Natural killer cell (primary cell): ENCODE data around the gene AXIN1. TPM values are rescaled to one million over a fixed set of nuclear protein-coding genes. Genes with fewer than 3 reads are reported as not detected.

ENCODE experiments used
- ATAC-seq, 3 donors: fragments of 150-1000 bp in 2 of 3; fragments of 200-7000 bp in 1 of 3; cut with Tn5 transposase; 1 replicate in 1 of 3; 2 replicates in 2 of 3; pipeline ENCODE4 v1.10.0; 2021; ENCODE audit warnings: mild to moderate bottlenecking in 2 of 3, moderate library complexity in 2 of 3
- DNase-seq, 2 donors: peaks; one replicate each; pipeline versions ENCODE4 v3.0.0 to v3.0.0-alpha.2; 2013 to 2021; ENCODE audit warnings: mixed read lengths in 1 of 2
- H3K27ac ChIP-seq: one replicate; pipeline ENCODE4 v1.5.1; 2013; ENCODE audit warnings: mild to moderate bottlenecking, low read length
- H3K27me3 ChIP-seq: one replicate; pipeline ENCODE4 v1.6.1; 2013; ENCODE audit warnings: low read length; ENCODE audit not compliant: control insufficient read depth, insufficient read depth
- H3K36me3 ChIP-seq: one replicate; pipeline ENCODE4 v1.6.1; 2013; ENCODE audit warnings: low read length; ENCODE audit not compliant: control insufficient read depth, insufficient read depth
- H3K4me1 ChIP-seq: one replicate; pipeline ENCODE4 v1.6.1; 2013; ENCODE audit warnings: low read length; ENCODE audit not compliant: control insufficient read depth, insufficient read depth
- H3K4me3 ChIP-seq: one replicate; pipeline ENCODE4 v1.5.1; 2013; ENCODE audit warnings: low read length
- H3K9me3 ChIP-seq: one replicate; pipeline ENCODE4 v1.6.1; 2013; ENCODE audit warnings: low read length; ENCODE audit not compliant: control insufficient read depth, insufficient read depth
- H3K27ac Mint-ChIP-seq, 2 donors: one replicate each; pipeline ENCODE4 v1.8.0; 2022; ENCODE audit warnings: mild to moderate bottlenecking in 2 of 2, mixed read lengths in 2 of 2, moderate library complexity in 1 of 2
- H3K27me3 Mint-ChIP-seq, 2 donors: one replicate each; pipeline ENCODE4 v1.8.0; 2022; ENCODE audit warnings: low read depth in 2 of 2, mixed read lengths in 2 of 2
- H3K36me3 Mint-ChIP-seq: one replicate; pipeline ENCODE4 v1.8.0; 2022; ENCODE audit warnings: mixed read lengths
- H3K4me1 Mint-ChIP-seq, 2 donors: one replicate each; pipeline ENCODE4 v1.8.0; 2022; ENCODE audit warnings: mixed read lengths in 2 of 2
- H3K4me3 Mint-ChIP-seq: one replicate; pipeline ENCODE4 v1.8.0; 2022; ENCODE audit warnings: mild to moderate bottlenecking, moderate library complexity, mixed read lengths
- H3K9me3 Mint-ChIP-seq, 2 donors: one replicate each; pipeline ENCODE4 v1.8.0; 2022; ENCODE audit warnings: mixed read lengths in 2 of 2
- WGBS: methylation state at CpG from one replicate; pipeline ENCODE4 v1.1.7; 2013; ENCODE audit warnings: missing lambda C conversion rate; ENCODE audit not compliant: insufficient coverage; 5-methylcytosine and 5-hydroxymethylcytosine counted together
- intact Hi-C: fragments of 100-400 bp; cut with micrococcal nuclease; formaldehyde crosslinking; loops from one replicate; pipeline ENCODE4 v1.14.2; 2022
- total RNA-seq, 4 donors: library from RNA; stranded (reverse); fragments of 120-200 nt in 1 of 4; gene quantifications; one replicate each; pipeline versions ENCODE4 v1.2.3 to v1.2.4, GENCODE V29; 2013 to 2022
- TF ChIP-seq, protein P1 (sequence below): fragments of 200-600 bp; IDR thresholded peaks from one replicate; pipeline ENCODE4 v1.8.0; 2022; ENCODE audit warnings: antibody characterized with exemption

AXIN1 gene
- total RNA-seq, 3 donors from 2014 or later (not counting 1 experiment from before 2014, with no cell fraction given), result 100 to 122 (median 106) TPM

GRCh38 chr16:249431-249830 is 103.1 kb downstream of the AXIN1 start:
- H3K9me3 ChIP-seq, result no peaks in the 10 kb centered on the region
- no peaks in the 10 kb centered on the region for H3K27me3 ChIP-seq
- H3K36me3 ChIP-seq, result peaks cover 3% of the 10 kb centered on the region
- WGBS, result 95% methylated on average over 12 of the region's 12 CpGs
- ATAC-seq, result no peak
- peaks cover 8% of the 10 kb centered on the region for H3K36me3 Mint-ChIP-seq
- no peak overlapping the region for H3K4me3 ChIP-seq
- intact Hi-C loops, result no loop called here
- no peak for DNase-seq
- no peak overlapping the region for H3K27ac Mint-ChIP-seq
- peaks cover 36% of the 10 kb centered on the region for H3K4me1 ChIP-seq
- H3K27ac ChIP-seq, result no peak overlapping the region
- TF ChIP-seq, protein P1, sequence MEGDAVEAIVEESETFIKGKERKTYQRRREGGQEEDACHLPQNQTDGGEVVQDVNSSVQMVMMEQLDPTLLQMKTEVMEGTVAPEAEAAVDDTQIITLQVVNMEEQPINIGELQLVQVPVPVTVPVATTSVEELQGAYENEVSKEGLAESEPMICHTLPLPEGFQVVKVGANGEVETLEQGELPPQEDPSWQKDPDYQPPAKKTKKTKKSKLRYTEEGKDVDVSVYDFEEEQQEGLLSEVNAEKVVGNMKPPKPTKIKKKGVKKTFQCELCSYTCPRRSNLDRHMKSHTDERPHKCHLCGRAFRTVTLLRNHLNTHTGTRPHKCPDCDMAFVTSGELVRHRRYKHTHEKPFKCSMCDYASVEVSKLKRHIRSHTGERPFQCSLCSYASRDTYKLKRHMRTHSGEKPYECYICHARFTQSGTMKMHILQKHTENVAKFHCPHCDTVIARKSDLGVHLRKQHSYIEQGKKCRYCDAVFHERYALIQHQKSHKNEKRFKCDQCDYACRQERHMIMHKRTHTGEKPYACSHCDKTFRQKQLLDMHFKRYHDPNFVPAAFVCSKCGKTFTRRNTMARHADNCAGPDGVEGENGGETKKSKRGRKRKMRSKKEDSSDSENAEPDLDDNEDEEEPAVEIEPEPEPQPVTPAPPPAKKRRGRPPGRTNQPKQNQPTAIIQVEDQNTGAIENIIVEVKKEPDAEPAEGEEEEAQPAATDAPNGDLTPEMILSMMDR, result no peak
- H3K9me3 Mint-ChIP-seq, result no peaks in the 10 kb centered on the region
- H3K27me3 Mint-ChIP-seq, result no peaks in the 10 kb centered on the region
- H3K4me1 Mint-ChIP-seq, result peaks cover 15 to 43% of the 10 kb centered on the region in 2 donors
- no peak overlapping the region for H3K4me3 Mint-ChIP-seq

DNA sequence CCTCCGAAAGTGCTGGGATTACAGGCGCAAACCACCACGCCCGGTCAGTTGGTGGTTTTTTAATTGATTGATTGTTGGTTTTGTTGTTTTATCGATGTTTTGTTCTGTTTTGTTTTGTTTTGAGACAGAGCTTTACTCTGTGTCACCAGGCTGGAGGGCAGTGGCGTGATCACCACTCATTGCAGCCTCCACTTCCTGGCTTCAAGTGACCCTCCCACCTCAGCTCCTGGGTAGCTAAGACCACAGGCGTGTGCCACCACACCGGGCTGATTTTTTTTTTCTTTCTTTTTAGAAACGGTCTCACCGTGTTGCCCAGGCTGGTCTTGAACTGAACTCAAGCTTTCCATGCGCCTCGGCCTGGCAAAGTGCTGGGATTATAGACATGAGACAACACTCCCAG is 105.5 kb downstream of the AXIN1 start:
- Mint-ChIP-seq H3K4me3 (no peak overlapping the region), H3K27me3 (no peaks in the 10 kb centered on the region), H3K36me3 (peaks cover 8% of the 10 kb centered on the region), H3K4me1 (peaks cover 14 to 40% of the 10 kb centered on the region in 2 donors), H3K9me3 (no peaks in the 10 kb centered on the region), H3K27ac (peak overlapping the region in 1 of 2 donors; percentile 85)
- Histone ChIP-seq H3K4me3 (no peak overlapping the region), H3K36me3 (no peaks in the 10 kb centered on the region), H3K4me1 (peaks cover 18% of the 10 kb centered on the region), H3K27me3 (no peaks in the 10 kb centered on the region), H3K9me3 (no peaks in the 10 kb centered on the region), H3K27ac (no peak overlapping the region)
- TF ChIP-seq, protein P1, result no peak
- no peak for DNase-seq
- intact Hi-C loops, result no loop called here
- WGBS, result 61% methylated on average over 12 of the region's 12 CpGs
- ATAC-seq, result peak in 2 of 3 donors; percentile 57 to 81

GRCh38 chr16:245105-245504 is 107.4 kb downstream of the AXIN1 start:
- TF ChIP-seq, protein P1, result no peak
- peak overlapping the region; percentile 8 to 52 for H3K27ac Mint-ChIP-seq
- Histone ChIP-seq H3K27ac (no peak overlapping the region), H3K36me3 (no peaks in the 10 kb centered on the region), H3K4me3 (no peak overlapping the region), H3K4me1 (peaks cover 35% of the 10 kb centered on the region), H3K9me3 (no peaks in the 10 kb centered on the region), H3K27me3 (no peaks in the 10 kb centered on the region)
- H3K4me3 Mint-ChIP-seq, result no peak overlapping the region
- H3K36me3 Mint-ChIP-seq, result no peaks in the 10 kb centered on the region
- H3K27me3 Mint-ChIP-seq, result no peaks in the 10 kb centered on the region
- 90% methylated on average over 9 of the region's 9 CpGs for WGBS
- intact Hi-C loops, result no loop called here
- DNase-seq, result no peak
- H3K9me3 Mint-ChIP-seq, result no peaks in the 10 kb centered on the region
- ATAC-seq, result no peak
- H3K4me1 Mint-ChIP-seq, result peaks cover 27 to 51% of the 10 kb centered on the region in 2 donors

GRCh38 chr16:243348-243747 is 109.2 kb downstream of the AXIN1 start:
- DNase-seq, result no peak
- Histone ChIP-seq H3K36me3 (no peaks in the 10 kb centered on the region), H3K4me1 (peaks cover 38% of the 10 kb centered on the region), H3K27me3 (no peaks in the 10 kb centered on the region), H3K27ac (no peak overlapping the region), H3K4me3 (no peak overlapping the region), H3K9me3 (no peaks in the 10 kb centered on the region)
- WGBS, result 85% methylated on average over 4 of the region's 4 CpGs
- Mint-ChIP-seq H3K36me3 (no peaks in the 10 kb centered on the region), H3K9me3 (no peaks in the 10 kb centered on the region), H3K27ac (peak overlapping the region in 1 of 2 donors; percentile 13), H3K4me3 (no peak overlapping the region), H3K4me1 (peaks cover 32 to 56% of the 10 kb centered on the region in 2 donors), H3K27me3 (no peaks in the 10 kb centered on the region)
- TF ChIP-seq, protein P1, result no peak
- no peak for ATAC-seq
- intact Hi-C loops, result no loop called here
